Suprapubic skin (tissue), 4 donors: ENCODE results near the gene SYT1. TPM values are rescaled to one million over a fixed set of nuclear protein-coding genes. Genes with fewer than 3 reads are reported as not detected.
"Not testable (repeated sequence)": the region's sequence is repeated elsewhere in the genome, so short reads cannot be mapped to it uniquely, and the experiment has no call there.

Source experiments
- DNase-seq, 2 donors: peaks; one replicate each; pipeline ENCODE4 v3.0.0-alpha.2; 2019; ENCODE audit warnings: low spot score in 2 of 2
- H3K27ac ChIP-seq: fragments of 200-600 bp; sonication (generic); one replicate; pipeline ENCODE4 v1.5.1; 2019
- H3K27me3 ChIP-seq: fragments of 200-600 bp; sonication (generic); one replicate; pipeline ENCODE4 v1.5.1; 2019
- H3K36me3 ChIP-seq: fragments of 200-600 bp; sonication (generic); one replicate; pipeline ENCODE4 v1.5.1; 2019
- H3K4me1 ChIP-seq: fragments of 200-600 bp; sonication (generic); one replicate; pipeline ENCODE4 v1.5.1; 2019
- H3K4me3 ChIP-seq: fragments of 200-600 bp; sonication (generic); one replicate; pipeline ENCODE4 v1.5.1; 2019; ENCODE audit warnings: mild to moderate bottlenecking
- H3K9me3 ChIP-seq: fragments of 200-600 bp; sonication (generic); one replicate; pipeline ENCODE4 v1.5.1; 2019
- EP300 ChIP-seq: sonication (generic); formaldehyde crosslinking; IDR thresholded peaks from one replicate; pipeline ENCODE4 v1.6.1; 2017; ENCODE audit warnings: antibody characterized with exemption
- POLR2A ChIP-seq, 2 donors: fragments of 450-650 bp; IDR thresholded peaks; one replicate each; pipeline ENCODE4 v1.6.1; 2017; ENCODE audit warnings: antibody characterized with exemption in 2 of 2, mild to moderate bottlenecking in 2 of 2, moderate library complexity in 2 of 2
- POLR2AphosphoS5 ChIP-seq, 3 donors: sonication (generic); formaldehyde crosslinking; IDR thresholded peaks; one replicate each; pipeline ENCODE4 v1.6.1; 2017; ENCODE audit warnings: antibody characterized with exemption in 3 of 3
- WGBS: methylation state at CpG from one replicate; pipeline ENCODE4 v1.1.5; 2018; 5-methylcytosine and 5-hydroxymethylcytosine counted together
- total RNA-seq, 4 donors: library from RNA; depleted of rRNA; stranded (reverse); fragments of >200 nt; gene quantifications; one replicate each; pipeline ENCODE4 v1.1.0, GENCODE V29; 2016
- TF ChIP-seq, protein P1 (sequence below), 2 donors: fragments of 200-600 bp in 1 of 2; fragments of 450-650 bp in 1 of 2; sonication (generic) in 1 of 2; IDR thresholded peaks; one replicate each; pipeline ENCODE4 v1.5.1; 2016 to 2019; ENCODE audit warnings: antibody characterized with exemption in 2 of 2, mild to moderate bottlenecking in 1 of 2, moderate library complexity in 1 of 2

The SYT1 gene
- total RNA-seq, 4 donors from 2014 or later: 0.15 to 0.31 TPM; not detected in 2

DNA sequence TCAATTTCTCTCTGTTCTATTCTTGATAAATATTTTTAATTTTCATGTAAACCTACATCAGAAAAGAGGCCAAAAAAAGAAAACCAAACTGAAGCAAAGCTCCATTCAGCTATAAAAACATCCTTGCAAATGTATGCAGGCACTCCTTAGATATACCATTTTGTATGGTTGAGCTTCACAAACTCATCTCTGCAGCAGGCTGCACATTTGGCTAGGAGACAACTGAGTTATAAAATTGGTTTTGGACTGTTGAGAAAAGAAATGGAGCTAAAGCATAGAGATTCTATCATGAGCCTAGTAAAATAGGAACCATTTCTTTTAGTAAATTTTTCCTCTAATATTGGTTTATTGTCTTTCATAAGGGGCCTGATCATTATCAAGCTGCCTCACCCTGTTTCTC lies 156.4 kb downstream of the SYT1 start:
- no peaks in the 10 kb centered on the region for H3K36me3 ChIP-seq
- H3K27ac ChIP-seq: no peak overlapping the region
- no peak overlapping the region for H3K4me3 ChIP-seq
- H3K4me1 ChIP-seq: no peaks in the 10 kb centered on the region
- H3K9me3 ChIP-seq: no peaks in the 10 kb centered on the region
- TF ChIP-seq EP300 (no peak), POLR2A (IDR thresholded peaks at IDR 0.05) (no peak), POLR2AphosphoS5 (IDR thresholded peaks at IDR 0.05) (no peak)
- TF ChIP-seq, protein P1, sequence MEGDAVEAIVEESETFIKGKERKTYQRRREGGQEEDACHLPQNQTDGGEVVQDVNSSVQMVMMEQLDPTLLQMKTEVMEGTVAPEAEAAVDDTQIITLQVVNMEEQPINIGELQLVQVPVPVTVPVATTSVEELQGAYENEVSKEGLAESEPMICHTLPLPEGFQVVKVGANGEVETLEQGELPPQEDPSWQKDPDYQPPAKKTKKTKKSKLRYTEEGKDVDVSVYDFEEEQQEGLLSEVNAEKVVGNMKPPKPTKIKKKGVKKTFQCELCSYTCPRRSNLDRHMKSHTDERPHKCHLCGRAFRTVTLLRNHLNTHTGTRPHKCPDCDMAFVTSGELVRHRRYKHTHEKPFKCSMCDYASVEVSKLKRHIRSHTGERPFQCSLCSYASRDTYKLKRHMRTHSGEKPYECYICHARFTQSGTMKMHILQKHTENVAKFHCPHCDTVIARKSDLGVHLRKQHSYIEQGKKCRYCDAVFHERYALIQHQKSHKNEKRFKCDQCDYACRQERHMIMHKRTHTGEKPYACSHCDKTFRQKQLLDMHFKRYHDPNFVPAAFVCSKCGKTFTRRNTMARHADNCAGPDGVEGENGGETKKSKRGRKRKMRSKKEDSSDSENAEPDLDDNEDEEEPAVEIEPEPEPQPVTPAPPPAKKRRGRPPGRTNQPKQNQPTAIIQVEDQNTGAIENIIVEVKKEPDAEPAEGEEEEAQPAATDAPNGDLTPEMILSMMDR (IDR thresholded peaks at IDR 0.05): no peak
- H3K27me3 ChIP-seq: no peaks in the 10 kb centered on the region
- no peak for DNase-seq

DNA sequence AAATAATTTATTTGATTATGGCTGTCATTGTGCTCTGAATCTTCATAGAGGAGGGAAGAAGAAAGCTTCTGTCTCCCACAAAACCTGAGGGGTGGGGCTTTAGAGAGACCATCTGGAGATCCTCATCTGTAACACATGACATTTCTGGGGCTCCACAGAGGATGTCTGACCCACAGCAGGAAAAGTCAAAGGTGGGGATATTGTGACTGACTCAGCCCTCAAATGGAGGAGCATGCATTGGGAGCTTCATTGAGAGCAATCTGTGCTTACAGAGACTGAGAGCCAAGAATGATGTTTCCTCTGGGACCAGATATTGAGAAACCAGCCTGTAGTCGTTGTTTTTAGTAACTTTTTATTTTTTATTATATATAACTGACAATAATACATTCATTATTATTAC lies 158.7 kb downstream of the SYT1 start:
- H3K36me3 ChIP-seq: no peaks in the 10 kb centered on the region
- H3K27ac ChIP-seq: no peak overlapping the region
- no peak for DNase-seq
- TF ChIP-seq POLR2AphosphoS5 (IDR thresholded peaks at IDR 0.05) (no peak), EP300 (no peak), POLR2A (IDR thresholded peaks at IDR 0.05) (no peak)
- H3K4me1 ChIP-seq: no peaks in the 10 kb centered on the region
- H3K9me3 ChIP-seq: no peaks in the 10 kb centered on the region
- WGBS: 48% methylated on average over 1 of the region's 1 CpG
- H3K4me3 ChIP-seq: no peak overlapping the region
- H3K27me3 ChIP-seq: no peaks in the 10 kb centered on the region

DNA sequence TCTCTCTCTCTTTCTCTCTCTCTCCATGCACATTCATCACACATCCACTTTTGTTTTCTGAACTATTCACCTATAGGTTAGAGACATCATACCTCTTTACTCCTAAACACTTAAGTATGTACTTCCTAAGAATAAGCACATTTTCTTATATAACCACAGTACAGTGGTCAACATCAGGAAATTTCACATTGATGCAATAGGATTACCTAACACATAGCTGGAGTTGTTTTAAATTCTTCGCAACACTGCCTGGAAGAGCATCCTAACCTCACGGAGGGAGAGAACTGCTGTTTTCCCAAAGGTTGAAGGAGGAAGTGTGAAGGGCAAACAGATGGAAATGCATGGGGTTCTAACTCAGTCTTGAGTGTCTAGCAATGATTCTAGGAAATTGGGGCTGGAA lies 159.2 kb downstream of the SYT1 start:
- Histone ChIP-seq H3K4me1 (no peaks in the 10 kb centered on the region), H3K4me3 (no peak overlapping the region), H3K36me3 (no peaks in the 10 kb centered on the region), H3K27me3 (no peaks in the 10 kb centered on the region), H3K9me3 (no peaks in the 10 kb centered on the region), H3K27ac (no peak overlapping the region)
- 89% methylated on average over 2 of the region's 2 CpGs for WGBS
- TF ChIP-seq POLR2A (IDR thresholded peaks at IDR 0.05): no peak
- no peak for TF ChIP-seq POLR2AphosphoS5 (IDR thresholded peaks at IDR 0.05)
- TF ChIP-seq, protein P1 (IDR thresholded peaks at IDR 0.05): no peak
- TF ChIP-seq EP300: no peak
- DNase-seq: no peak

DNA sequence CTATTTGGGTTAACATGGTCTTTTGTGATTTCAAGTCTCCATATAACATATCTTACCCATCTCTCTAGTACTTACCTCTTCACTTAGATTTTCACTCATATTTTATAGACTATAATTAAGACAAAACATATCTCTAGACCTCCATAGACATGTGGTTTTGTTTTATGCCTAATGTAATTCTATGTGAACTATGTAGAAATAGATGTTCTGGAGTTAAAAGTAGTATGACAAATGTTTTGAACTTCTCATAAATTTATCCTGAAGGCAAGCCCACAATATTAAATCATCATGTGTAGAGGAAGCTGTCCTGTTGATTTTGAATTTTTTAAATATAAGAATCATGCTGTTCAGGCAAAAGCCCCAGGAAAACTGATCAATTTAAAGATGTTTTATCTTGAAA lies 169.2 kb downstream of the SYT1 start:
- Histone ChIP-seq H3K9me3 (no peaks in the 10 kb centered on the region), H3K27me3 (no peaks in the 10 kb centered on the region), H3K4me3 (no peak overlapping the region), H3K27ac (no peak overlapping the region), H3K36me3 (no peaks in the 10 kb centered on the region), H3K4me1 (no peaks in the 10 kb centered on the region)
- no peak for DNase-seq
- no peak for TF ChIP-seq EP300
- TF ChIP-seq, protein P1 (IDR thresholded peaks at IDR 0.05): no peak
- TF ChIP-seq POLR2AphosphoS5 (IDR thresholded peaks at IDR 0.05): no peak
- no peak for TF ChIP-seq POLR2A (IDR thresholded peaks at IDR 0.05)

DNA sequence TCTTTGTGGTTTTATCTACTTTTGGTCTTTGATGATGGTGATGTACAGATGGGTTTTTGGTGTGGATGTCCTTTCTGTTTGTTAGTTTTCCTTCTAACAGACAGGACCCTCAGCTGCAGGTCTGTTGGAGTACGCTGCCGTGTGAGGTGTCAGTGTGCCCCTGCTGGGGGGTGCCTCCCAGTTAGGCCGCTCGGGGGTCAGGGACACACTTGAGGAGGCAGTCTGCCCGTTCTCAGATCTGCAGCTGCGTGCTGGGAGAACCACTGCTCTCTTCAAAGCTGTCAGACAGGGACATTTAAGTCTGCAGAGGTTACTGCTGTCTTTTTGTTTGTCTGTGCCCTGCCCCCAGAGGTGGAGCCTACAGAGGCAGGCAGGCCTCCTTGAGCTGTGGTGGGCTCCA lies 180.2 kb downstream of the SYT1 start:
- H3K4me1 ChIP-seq, H3K4me3 ChIP-seq, H3K9me3 ChIP-seq, H3K27ac ChIP-seq, DNase-seq, H3K36me3 ChIP-seq, H3K27me3 ChIP-seq: not testable (repeated sequence)
- 87% methylated on average over 3 of the region's 6 CpGs for WGBS

DNA sequence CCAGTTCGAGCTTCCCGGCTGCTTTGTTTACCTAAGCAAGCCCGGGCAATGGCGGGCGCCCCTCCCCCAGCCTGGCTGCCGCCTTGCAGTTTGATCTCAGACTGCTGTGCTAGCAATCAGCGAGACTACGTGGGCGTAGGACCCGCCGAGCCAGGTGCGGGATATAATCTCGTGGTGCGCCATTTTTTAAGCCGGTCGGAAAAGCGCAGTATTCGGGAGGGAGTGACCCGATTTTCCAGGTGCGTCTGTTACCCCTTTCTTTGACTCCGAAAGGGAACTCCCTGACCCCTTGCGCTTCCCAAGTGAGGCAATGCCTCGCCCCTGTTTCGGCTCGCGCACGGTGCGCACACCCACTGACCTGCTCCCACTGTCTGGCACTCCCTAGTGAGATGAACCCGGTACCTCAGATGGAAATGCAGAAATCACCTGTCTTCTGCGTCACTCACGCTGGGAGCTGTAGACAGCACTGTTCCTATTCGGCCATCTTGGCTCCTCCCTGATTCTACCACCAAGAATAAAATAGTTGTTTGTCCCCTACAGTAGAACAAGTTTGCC lies 180.7 kb downstream of the SYT1 start:
- not testable (repeated sequence) for H3K4me1 ChIP-seq, H3K27ac ChIP-seq, H3K27me3 ChIP-seq, H3K4me3 ChIP-seq, DNase-seq, H3K36me3 ChIP-seq, H3K9me3 ChIP-seq
- 97% methylated on average over 27 of the region's 32 CpGs for WGBS

DNA sequence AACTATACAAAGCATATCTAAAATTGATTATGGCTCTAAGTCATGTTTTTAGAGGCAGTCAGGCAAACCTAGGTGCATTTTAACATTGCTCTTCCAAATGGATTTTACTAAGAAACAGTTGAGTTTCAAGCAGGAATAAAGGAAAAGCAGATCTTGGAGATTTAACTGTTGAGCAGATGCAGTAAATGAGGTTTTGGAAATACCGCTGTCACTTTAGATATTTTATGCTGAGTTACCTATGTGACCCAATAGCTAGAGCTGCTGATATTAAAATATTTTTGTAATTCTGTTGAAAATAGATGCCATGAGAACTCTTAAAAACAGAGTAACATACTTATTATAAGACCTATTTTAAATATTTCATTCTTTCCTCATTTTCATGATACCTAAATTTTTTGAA lies 181.4 kb downstream of the SYT1 start:
- 98% methylated on average over 1 of the region's 1 CpG for WGBS
- Histone ChIP-seq H3K27me3 (no peaks in the 10 kb centered on the region), H3K9me3 (no peaks in the 10 kb centered on the region), H3K36me3 (no peaks in the 10 kb centered on the region), H3K27ac (no peak overlapping the region), H3K4me1 (no peaks in the 10 kb centered on the region), H3K4me3 (no peak overlapping the region)
- TF ChIP-seq POLR2AphosphoS5 (IDR thresholded peaks at IDR 0.05) (no peak), POLR2A (IDR thresholded peaks at IDR 0.05) (no peak), EP300 (no peak)
- TF ChIP-seq, protein P1 (IDR thresholded peaks at IDR 0.05): no peak
- no peak for DNase-seq
